Adipocyte (in vitro differentiated cells): ENCODE results near the gene NUTF2.
A peak's percentile ranks its signal among the peaks of the same experiment; 100 is the strongest.

Experiments used
- DNase-seq: peaks from one replicate; pipeline ENCODE4 v3.0.0-alpha.2; 2015; ENCODE audit warnings: low read depth
- H3K27me3 ChIP-seq: replicated peaks from 2 replicates; pipeline ENCODE4 v1.7.0; 2013; ENCODE audit warnings: mild to moderate bottlenecking, low read length, moderate library complexity; ENCODE audit not compliant: control insufficient read depth, insufficient read depth
- H3K36me3 ChIP-seq: 2 replicates; pipeline ENCODE4 v1.7.0; 2013; ENCODE audit warnings: low read length, mild to moderate bottlenecking, moderate library complexity; ENCODE audit not compliant: control insufficient read depth, insufficient read depth, severe bottlenecking
- H3K4me1 ChIP-seq: 2 replicates; pipeline ENCODE4 v1.7.0; 2013; ENCODE audit warnings: mild to moderate bottlenecking, low read length, moderate library complexity; ENCODE audit not compliant: control insufficient read depth, insufficient read depth
- H3K4me3 ChIP-seq: 2 replicates; pipeline ENCODE4 v1.7.0; 2013; ENCODE audit warnings: mild to moderate bottlenecking, low read length, moderate library complexity
- H3K9ac ChIP-seq: 2 replicates; pipeline ENCODE4 v1.7.0; 2013; ENCODE audit warnings: mild to moderate bottlenecking, low read length, moderate library complexity
- H3K9me3 ChIP-seq: 2 replicates; pipeline ENCODE4 v1.7.0; 2013; ENCODE audit warnings: mild to moderate bottlenecking, low read length, moderate library complexity; ENCODE audit not compliant: control insufficient read depth

Gene NUTF2

DNA sequence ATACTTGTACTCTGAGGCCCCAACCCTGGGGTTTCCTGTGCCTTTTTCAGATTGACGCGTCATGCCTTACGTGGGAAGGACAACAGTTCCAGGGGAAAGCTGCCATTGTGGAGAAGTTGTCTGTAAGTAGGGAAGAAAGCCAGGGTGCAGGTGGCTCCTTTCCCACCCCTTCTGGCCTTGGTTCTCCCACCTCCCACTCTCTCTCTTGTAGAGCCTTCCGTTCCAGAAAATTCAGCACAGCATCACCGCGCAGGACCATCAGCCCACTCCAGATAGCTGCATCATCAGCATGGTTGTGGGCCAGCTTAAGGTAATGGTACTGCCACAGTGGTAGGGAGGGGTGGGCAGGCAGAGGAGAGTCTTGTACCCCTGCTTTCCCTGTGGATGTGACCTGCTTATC is 21.6 kb downstream of the NUTF2 start:
- no peak for DNase-seq
- Histone ChIP-seq H3K36me3 (peaks cover 50% of the 10 kb centered on the region), H3K9me3 (no peaks in the 10 kb centered on the region), H3K27me3 (no peaks in the 10 kb centered on the region), H3K9ac (no peak overlapping the region), H3K4me1 (peaks cover 27% of the 10 kb centered on the region), H3K4me3 (no peak overlapping the region)

DNA sequence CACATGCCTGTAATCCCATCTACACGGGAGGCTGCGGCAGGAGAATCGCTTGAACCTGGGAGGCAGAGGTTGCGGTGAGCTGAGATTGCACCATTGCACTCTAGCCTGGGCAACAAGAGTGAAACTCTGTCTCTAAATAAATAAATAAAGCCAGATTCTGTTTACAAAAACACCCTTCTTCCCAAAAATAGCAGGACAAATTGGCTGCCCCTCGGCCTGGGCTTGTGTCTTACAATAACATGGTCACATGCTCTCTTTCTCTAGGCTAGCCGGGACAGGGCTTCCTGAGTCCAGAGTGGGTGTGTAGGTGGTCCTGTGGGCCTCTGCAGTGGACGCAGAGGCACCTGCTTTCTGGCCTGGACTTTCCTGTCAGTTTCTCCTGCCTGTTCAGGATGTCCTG is 22.9 kb downstream of the NUTF2 start:
- Histone ChIP-seq H3K9ac (no peak overlapping the region), H3K36me3 (peaks cover 50% of the 10 kb centered on the region), H3K4me3 (no peak overlapping the region), H3K27me3 (no peaks in the 10 kb centered on the region), H3K9me3 (no peaks in the 10 kb centered on the region), H3K4me1 (peaks cover 26% of the 10 kb centered on the region)
- DNase-seq, result no peak

DNA sequence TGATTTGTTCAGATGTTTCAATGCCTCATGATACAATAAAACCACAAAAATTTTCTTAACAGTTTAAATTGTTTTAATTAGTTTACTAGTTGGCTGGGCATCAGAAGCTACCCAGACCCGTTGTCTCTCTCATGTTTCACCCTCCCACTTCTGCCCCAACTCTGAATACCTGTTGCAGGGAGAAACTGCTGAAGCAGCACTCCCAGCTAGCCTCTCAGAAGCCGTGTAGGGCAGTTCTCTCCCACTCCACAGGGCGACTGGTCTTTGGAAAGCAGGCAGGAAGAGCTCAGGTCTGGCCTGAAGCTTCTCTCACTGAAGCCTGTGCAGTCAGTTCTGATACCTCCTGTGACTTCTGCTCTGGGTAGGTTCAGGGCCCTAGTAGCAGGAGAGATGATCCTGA is 24.5 kb downstream of the NUTF2 start:
- Histone ChIP-seq H3K9me3 (no peaks in the 10 kb centered on the region), H3K4me3 (no peak overlapping the region), H3K36me3 (peaks cover 44% of the 10 kb centered on the region), H3K9ac (no peak overlapping the region), H3K27me3 (no peaks in the 10 kb centered on the region), H3K4me1 (peaks cover 21% of the 10 kb centered on the region)
- no peak for DNase-seq

DNA sequence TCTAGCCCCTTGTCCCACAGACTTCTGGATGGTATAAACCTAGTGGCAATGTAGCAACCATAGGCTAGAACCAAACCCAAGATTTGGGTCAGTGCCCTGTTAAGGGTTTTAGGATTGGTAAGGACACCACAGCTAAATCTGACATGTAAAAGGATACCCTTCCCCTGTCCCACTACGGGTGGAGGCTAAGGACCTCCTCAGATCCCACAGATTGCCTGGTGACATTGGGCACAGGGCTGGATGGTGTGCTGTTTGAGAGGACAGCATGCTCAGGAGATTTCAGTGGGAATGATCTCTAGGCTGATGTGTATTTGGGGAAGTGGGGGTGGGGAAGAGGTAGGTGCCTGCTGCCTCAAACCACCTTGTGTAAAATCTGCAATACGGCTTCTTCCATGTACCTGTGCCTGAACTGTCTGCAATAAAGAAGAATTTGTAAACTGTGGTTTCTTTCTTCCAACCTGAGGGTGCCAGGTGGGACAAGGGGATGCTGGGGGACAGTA is 25.4 kb downstream of the NUTF2 start:
- Histone ChIP-seq H3K27me3 (no peaks in the 10 kb centered on the region), H3K9me3 (no peaks in the 10 kb centered on the region), H3K4me3 (peak overlapping the region; percentile 95), H3K9ac (peak overlapping the region; percentile 95), H3K36me3 (peaks cover 48% of the 10 kb centered on the region), H3K4me1 (peaks cover 21% of the 10 kb centered on the region)
- DNase-seq, result no peak

DNA sequence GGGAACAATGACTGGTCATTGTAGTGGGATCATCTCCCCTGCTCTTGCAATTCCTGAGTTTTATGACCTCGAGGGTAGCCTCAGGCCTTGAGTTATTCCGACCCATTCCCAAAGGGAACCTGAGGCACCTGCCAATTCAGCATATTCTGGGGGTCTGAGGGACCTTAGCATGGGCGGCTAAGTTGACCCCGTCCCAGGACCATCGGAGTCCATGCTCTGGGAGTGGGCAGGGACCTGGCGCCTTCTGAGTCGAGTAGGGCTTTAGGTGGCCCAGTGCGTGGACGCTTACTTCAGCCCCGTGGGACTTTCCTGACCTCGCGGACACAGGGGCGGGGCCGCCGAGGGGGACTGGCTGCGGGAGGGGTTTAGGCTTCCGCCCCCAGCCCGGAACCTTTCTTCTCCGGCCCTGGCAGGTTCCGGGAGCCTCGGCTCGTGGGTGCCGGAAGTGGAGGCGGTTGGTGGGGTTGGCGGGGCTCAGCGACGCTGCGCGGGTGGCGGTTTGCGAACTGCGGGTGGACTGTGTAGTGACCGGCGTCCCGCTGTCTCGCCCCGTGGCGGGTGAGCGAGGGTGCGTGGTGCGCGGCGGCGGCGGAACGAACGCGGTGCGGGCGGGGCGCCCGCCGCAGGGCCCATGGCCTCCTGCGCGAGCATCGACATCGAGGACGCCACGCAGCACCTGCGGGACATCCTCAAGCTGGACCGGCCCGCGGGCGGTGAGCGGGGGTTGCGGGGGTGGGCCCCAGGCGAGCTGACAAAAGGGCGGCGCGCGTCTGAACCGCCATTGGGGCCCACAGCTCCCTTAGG is 26.1 kb downstream of the NUTF2 start, which contains the start of gene EDC4:
Gene EDC4 (plus strand): TSS at position 422 of the 804 bp plus-strand sequence. CDS start 210 bp downstream, at position 632.
- Histone ChIP-seq H3K9ac (peak within 1 kb of the TSS; percentile 95), H3K4me3 (peak within 1 kb of the TSS; percentile 95), H3K4me1 (peaks cover 21% of the 10 kb centered on the region), H3K9me3 (no peaks in the 10 kb centered on the region), H3K36me3 (peaks cover 49% of the 10 kb centered on the region), H3K27me3 (no peaks in the 10 kb centered on the region)
- peak; percentile 92 for DNase-seq

DNA sequence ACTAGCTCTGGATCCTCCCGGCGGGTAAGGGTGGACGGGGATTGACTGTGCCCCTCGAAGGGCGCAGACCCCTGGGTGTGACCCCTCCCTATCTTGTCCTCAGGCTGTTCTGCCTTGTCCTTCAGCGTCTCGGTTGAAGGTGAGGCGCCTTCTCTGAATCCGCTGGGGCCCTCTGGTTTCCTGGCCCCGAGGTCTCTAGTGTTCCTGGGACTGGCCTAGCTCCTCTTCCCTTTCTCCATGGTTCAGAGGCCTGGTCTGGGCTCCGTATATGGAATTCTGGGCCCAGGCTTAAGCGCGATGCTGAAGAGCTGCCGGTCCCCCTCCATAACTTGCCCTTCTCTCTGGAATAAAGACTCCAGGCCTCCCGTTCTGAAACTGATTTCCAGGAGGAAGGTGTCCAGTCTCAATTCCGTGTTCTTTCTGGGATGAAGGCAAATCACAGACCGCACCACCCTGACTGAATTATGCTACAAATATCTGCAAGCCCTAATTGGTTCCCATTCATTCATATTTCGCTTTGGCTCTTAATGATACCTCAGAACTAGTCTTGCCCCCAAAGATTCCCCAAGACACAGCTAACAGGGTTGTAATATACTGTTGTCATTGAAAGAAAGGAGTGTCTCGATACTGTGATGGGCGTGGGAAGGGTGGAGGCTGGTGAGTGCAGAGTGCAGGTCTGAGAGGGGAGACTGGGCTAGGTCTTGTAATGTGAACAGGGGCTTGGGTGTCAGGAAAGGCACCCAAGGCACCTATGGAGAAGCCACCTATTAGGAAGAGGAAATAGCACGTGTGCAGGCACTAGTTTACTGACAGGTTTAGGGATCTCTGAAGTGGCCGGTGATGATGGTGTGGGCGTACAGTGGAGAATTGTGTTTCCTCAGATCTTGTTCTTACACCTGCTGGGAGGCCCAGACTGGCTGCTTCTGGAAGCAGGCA is 27.0 kb downstream of the NUTF2 start:
- Histone ChIP-seq H3K9me3 (no peaks in the 10 kb centered on the region), H3K27me3 (no peaks in the 10 kb centered on the region), H3K36me3 (peaks cover 49% of the 10 kb centered on the region), H3K4me1 (peaks cover 17% of the 10 kb centered on the region), H3K4me3 (peak overlapping the region; percentile 95), H3K9ac (peak overlapping the region; percentile 95)
- DNase-seq, result peak; percentile 50

DNA sequence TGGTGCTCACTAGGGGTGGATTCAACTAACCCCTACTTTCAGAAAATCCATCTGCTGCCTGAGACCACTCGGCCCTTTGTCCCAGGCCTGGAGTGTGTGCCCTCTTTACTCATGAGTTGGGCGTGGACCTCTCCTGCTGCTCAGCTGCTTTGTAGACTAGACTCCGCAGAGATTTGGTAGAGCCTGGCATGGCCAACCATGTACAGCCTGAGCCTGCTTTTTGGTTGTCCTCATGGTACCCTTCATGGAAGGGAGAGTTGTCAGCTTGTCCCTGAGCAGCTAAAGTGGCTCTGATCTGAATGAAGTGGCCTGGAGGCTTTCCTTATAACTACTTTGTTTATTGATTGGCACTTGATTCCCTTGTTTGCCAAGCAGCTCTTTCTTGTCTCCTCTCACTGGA is 27.6 kb downstream of the NUTF2 start:
- Histone ChIP-seq H3K36me3 (peaks cover 54% of the 10 kb centered on the region), H3K9me3 (no peaks in the 10 kb centered on the region), H3K9ac (peak overlapping the region; percentile 95), H3K4me1 (peaks cover 16% of the 10 kb centered on the region), H3K4me3 (peak overlapping the region; percentile 95), H3K27me3 (no peaks in the 10 kb centered on the region)
- no peak for DNase-seq

DNA sequence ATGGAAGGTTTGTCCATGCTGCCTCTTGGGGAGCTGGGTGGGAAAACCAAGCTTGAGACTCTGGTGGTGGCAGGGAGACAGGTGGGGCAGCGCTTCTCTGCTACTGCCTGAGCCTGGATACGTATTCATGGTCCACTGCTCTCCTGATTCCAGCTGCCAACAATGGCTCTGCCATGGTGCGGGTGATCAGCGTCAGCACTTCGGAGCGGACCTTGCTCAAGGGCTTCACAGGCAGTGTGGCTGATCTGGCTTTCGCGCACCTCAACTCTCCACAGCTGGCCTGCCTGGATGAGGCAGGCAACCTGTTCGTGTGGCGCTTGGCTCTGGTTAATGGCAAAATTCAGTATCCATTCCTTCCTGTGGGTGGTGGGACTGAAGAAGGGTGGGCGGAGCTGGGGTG is 30.3 kb downstream of the NUTF2 start:
- Histone ChIP-seq H3K4me1 (peaks cover 16% of the 10 kb centered on the region), H3K27me3 (no peaks in the 10 kb centered on the region), H3K9me3 (no peaks in the 10 kb centered on the region), H3K9ac (no peak overlapping the region), H3K36me3 (peaks cover 56% of the 10 kb centered on the region), H3K4me3 (no peak overlapping the region)
- no peak for DNase-seq

DNA sequence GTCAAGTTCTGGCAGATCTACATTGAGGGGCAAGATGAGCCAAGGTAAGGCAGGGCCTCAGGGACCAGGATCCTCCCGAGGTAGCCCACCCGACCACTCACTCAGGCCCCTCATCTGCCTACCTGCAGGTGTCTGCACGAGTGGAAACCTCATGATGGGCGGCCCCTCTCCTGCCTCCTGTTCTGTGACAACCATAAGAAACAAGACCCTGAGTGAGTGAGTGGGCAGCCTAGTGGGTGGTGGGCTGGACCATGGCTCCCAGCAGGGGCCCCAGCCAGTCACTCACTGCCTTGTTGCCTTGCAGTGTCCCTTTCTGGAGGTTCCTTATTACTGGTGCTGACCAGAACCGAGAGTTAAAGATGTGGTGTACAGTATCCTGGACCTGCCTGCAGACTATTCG is 31.5 kb downstream of the NUTF2 start:
- H3K36me3 ChIP-seq, result peaks cover 66% of the 10 kb centered on the region

DNA sequence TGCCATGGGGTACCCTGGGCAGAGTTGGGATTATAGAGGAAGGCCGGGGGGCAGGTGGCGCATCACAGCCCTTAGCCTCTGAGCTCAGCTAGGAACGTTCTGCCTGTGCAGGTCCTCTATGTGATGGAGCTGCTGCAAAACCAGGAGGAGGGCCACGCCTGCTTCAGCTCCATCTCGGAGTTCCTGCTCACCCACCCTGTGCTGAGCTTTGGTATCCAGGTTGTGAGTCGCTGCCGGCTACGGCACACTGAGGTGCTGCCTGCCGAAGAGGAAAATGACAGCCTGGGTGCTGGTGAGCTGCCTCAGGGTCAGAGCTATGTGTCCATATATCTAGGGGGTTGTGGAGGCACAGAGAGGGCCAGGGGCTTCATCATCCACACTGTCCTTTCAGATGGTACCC is 32.1 kb downstream of the NUTF2 start:
- Histone ChIP-seq H3K36me3 (peaks cover 71% of the 10 kb centered on the region), H3K9ac (no peak overlapping the region), H3K27me3 (no peaks in the 10 kb centered on the region), H3K4me1 (peaks cover 9% of the 10 kb centered on the region), H3K4me3 (no peak overlapping the region), H3K9me3 (no peaks in the 10 kb centered on the region)
- no peak for DNase-seq

More for the DNA sequence above, 31.5 kb downstream of the NUTF2 start:
- no peaks in the 10 kb centered on the region for H3K27me3 ChIP-seq
- no peak for DNase-seq
- H3K4me3 ChIP-seq, result no peak overlapping the region
- no peaks in the 10 kb centered on the region for H3K9me3 ChIP-seq
- H3K4me1 ChIP-seq, result peaks cover 12% of the 10 kb centered on the region
- H3K9ac ChIP-seq, result no peak overlapping the region

DNA sequence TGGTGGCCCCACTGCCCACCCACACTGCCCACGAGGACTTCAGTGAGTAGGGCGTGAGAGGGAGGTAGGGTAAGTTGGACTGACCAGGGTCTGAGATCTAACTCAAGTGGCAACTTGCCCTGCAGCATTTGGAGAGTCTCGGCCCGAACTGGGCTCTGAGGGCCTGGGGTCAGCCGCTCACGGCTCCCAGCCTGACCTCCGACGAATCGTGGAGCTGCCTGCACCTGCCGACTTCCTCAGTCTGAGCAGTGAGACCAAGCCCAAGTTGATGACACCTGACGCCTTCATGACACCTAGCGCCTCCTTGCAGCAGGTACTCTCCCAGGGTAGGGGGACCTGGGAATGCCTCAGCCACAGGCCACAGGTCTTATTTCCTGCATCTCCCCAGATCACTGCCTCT is 32.7 kb downstream of the NUTF2 start:
- Histone ChIP-seq H3K27me3 (no peaks in the 10 kb centered on the region), H3K9ac (no peak overlapping the region), H3K4me1 (peaks cover 7% of the 10 kb centered on the region), H3K4me3 (no peak overlapping the region), H3K36me3 (peaks cover 74% of the 10 kb centered on the region), H3K9me3 (no peaks in the 10 kb centered on the region)
- DNase-seq, result no peak
